Measurements from ENCODE around the gene HK3.
"Not testable (repeated sequence)": the region's sequence is repeated elsewhere in the genome, so short reads cannot be mapped to it uniquely, and the experiment has no call there.

The HK3 gene

DNA sequence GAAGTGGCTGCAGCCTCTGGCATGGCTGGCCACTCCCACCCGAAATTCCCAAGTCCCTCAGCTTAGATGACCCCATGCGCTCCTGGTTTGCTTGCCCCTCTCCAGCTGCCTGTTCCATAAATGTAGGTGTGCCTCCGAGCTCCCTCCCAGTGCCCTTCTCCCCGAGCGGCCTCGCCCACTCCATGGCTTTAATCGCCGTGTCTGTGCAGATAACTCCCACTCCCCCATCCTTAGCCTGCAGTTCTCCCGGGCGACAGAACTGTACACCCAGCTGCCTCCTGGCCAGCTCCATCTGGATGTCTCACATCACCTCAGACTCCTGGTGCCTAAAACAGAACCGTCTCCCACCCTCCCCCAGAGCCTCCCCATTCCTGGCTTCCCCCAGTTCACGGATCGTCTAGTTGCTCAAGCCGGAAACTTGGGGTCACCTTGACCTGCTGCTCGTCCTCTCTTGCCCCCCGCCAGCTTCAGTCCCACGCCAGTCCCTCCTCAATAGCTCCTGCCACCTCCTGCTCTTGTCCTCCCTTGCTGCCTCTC lies 24.1 kb downstream of the HK3 start:
- DNase-seq (ENCODE audit: low read depth) = no peak
- no peak for TF ChIP-seq CTCF (conservative IDR thresholded peaks at IDR 0.05; ENCODE audit: low read length)

GRCh38 chr5:176874198-176874780 lies 24.9 kb downstream of the HK3 start:
- TF ChIP-seq CTCF (conservative IDR thresholded peaks at IDR 0.05; ENCODE audit: low read length) = no peak
- no peak for DNase-seq (ENCODE audit: low read depth)
- no peak overlapping the region for H3K4me3 ChIP-seq (ENCODE audit: low read length)

More for the DNA sequence above, 24.1 kb downstream of the HK3 start:
- H3K4me3 ChIP-seq (ENCODE audit: low read length) = no peak overlapping the region

DNA sequence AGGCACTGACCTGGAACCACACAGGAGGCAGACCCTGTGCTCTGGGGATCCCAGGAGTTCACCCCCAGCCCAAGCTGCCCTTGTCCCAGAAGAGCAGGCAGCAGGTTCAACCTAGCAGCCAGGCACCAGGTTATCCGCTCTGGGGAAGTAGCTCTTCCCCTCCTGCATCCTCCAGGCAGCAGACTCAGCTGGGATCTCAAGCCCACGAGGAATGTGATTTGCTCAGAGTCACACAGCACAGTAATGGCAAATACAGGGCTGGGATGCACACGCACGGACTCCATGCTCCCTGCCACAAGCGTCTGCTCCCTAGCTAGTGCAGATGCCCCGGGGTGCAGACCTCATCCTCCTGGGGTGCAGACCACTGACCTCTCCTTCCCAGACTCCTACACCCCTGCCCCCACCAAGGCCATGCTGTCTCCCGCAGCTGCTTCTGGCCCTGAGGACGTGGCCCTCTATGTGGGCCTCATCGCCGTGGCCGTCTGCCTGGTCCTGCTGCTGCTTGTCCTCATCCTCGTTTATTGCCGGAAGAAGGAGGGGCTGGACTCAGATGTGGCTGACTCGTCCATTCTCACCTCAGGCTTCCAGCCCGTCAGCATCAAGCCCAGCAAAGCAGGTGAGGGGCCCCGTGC lies 25.5 kb downstream of the HK3 start:
- no peak for DNase-seq (ENCODE audit: low read depth)
- H3K4me3 ChIP-seq (ENCODE audit: low read length) = no peak overlapping the region
- TF ChIP-seq CTCF (conservative IDR thresholded peaks at IDR 0.05; ENCODE audit: low read length) = no peak

DNA sequence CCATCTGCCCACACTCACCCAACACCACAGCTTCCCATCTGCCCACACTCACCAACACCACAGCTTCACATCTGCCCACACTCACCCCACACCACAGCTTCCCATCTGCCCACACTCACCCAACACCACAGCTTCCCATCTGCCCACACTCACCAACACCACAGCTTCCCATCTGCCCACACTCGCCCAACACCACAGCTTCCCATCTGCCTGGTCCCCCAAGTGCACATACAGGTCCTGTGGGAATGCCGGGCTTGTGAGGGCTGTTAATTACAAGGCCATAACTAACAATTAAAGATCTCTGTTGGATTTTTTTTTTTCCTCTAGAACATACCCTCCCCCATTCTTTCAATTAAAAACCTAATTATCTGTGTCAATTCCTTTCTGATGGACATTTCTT lies 26.1 kb downstream of the HK3 start:
- not testable (repeated sequence) for DNase-seq (ENCODE audit: low read depth); H3K4me3 ChIP-seq (ENCODE audit: low read length)

DNA sequence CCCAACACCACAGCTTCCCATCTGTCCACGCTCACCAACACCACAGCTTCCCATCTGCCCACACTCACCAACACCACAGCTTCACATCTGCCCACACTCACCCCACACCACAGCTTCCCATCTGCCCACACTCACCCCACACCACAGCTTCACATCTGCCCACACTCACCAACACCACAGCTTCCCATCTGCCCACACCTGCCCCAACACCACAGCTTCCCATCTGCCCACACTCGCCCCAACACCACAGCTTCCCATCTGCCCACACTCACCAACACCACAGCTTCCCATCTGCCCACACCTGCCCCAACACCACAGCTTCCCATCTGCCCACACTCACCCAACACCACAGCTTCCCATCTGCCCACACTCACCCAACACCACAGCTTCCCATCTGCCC lies 26.6 kb downstream of the HK3 start:
- not testable (repeated sequence) for H3K4me3 ChIP-seq (ENCODE audit: low read length); DNase-seq (ENCODE audit: low read depth)

DNA sequence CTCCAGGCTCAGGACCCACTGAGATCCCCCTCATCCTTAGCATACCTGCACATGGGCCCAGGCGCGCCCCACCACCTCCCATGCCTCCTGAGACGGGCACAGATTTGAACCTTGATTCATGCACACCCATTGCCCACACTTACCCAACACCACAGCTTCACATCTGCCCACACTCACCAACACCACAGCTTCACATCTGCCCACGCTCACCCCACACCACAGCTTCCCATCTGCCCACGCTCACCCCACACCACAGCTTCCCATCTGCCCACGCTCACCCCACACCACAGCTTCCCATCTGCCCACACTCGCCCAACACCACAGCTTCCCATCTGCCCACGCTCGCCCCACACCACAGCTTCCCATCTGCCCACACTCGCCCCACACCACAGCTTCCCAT lies 28.5 kb downstream of the HK3 start:
- H3K4me3 ChIP-seq (ENCODE audit: low read length); DNase-seq (ENCODE audit: low read depth): not testable (repeated sequence)

- peak; percentile 24 for DNase-seq (ENCODE audit: low read depth)
- no peak overlapping the region for H3K4me3 ChIP-seq (ENCODE audit: low read length)
- peak; percentile 36 for TF ChIP-seq CTCF (conservative IDR thresholded peaks at IDR 0.05; ENCODE audit: low read length)
These were observed 29.0 kb downstream of the HK3 start for GRCh38 chr5:176870110-176870591.

- no peak for TF ChIP-seq CTCF (conservative IDR thresholded peaks at IDR 0.05; ENCODE audit: low read length)
- no peak overlapping the region for H3K4me3 ChIP-seq (ENCODE audit: low read length)
- DNase-seq (ENCODE audit: low read depth) = no peak
These were observed 29.5 kb downstream of the HK3 start for GRCh38 chr5:176869501-176870109.
